Measurements from ENCODE around the gene PLXND1. TPM values are rescaled to one million over a fixed set of nuclear protein-coding genes. Genes with fewer than 3 reads are reported as not detected.

The PLXND1 gene
- total and polyA plus RNA-seq, 2 donors (not counting 1 experiment from before 2014, with no cell fraction given) = 3.3 to 74.4 TPM

DNA sequence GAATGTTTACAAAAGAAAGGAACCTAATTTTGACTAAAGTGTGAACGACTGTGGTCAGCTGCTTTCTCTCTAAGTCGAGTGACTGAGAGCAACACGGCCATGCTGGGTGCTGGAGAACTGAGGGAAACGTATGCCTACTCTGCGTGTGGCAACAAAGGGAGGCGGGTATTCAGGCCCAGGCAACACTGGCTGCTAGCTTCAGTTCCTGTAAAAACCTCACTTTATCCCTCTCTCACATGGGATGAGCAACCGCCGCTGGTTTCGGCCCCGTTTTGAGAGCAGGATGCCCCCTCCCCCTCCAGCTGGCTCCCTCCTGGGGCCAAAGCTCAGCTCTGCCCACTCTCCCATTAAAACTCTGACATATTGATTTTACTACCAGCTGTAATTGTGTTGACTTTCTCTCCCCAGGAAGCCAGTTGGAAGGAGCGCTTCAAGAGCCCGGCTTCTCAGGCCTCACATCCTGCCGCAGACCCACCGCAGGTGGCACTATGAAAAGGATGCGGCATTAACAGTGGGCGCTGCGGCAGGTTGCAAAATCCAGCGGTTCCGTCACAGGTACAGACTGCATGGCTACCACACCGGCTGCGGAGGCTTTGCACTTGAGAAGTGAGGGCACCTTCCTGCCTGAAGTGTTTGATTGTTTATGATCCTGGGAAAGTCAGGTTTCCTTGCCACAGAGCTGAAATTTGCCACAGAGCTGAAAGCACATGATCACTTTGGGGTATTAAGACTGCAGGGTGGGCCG, 12.7 kb downstream of the PLXND1 start:
- H3K9me3 ChIP-seq (ENCODE audit: control extremely low read depth in 1 of 3, control insufficient read depth in 2 of 3, insufficient read depth in 1 of 3, low read length in 2 of 3) = peaks cover 0 to 7% (median 0%) of the 10 kb centered on the region in 3 donors
- H3K27ac Mint-ChIP-seq = peak overlapping the region; percentile 28
- intact Hi-C loops (cut with micrococcal nuclease) = loop anchor here (2.0 kb wide), 1 partner anchor 15 kb away; no protein-coding TSS in a partner anchor
- ATAC-seq (ENCODE audit: low read depth) = peak; percentile 29
- ChIA-PET CTCF (interaction anchor here (1.4 to 3.3 kb wide), 5 partner anchors 9 to 103 kb away, joined by 3 to 12 read pairs (median 7); no protein-coding TSS in a partner anchor), POLR2A (interaction anchor here (2.0 to 3.3 kb wide), 2 partner anchors 12 to 16 kb away, joined by 7 to 17 read pairs; partner anchors contain the start of gene PLXND1)
- 6% methylated on average over 22 of the region's 22 CpGs for WGBS (ENCODE audit: insufficient coverage)
- H2AFZ ChIP-seq (ENCODE audit: insufficient read depth, low read depth, low read length, poor library complexity, severe bottlenecking) = peak overlapping the region; percentile 39
- peaks cover 24% of the 10 kb centered on the region for H3K4me1 Mint-ChIP-seq
- H3K36me3 ChIP-seq (replicated peaks in 1 of 2; ENCODE audit: control extremely low read depth in 1 of 2, control insufficient read depth in 1 of 2, extremely low read depth in 1 of 2, insufficient read depth in 2 of 2, low read length in 1 of 2) = no peaks in the 10 kb centered on the region
- peak overlapping the region; percentile 60 for H3K4me2 ChIP-seq (replicated peaks; ENCODE audit: low read depth, low read length, poor library complexity, severe bottlenecking)
- TF ChIP-seq CTCF (IDR thresholded peaks at IDR 0.05) (no peak), EZH2 (IDR thresholded peaks at IDR 0.05; ENCODE audit: borderline replicate concordance, insufficient read depth, low read depth, low read length, poor library complexity, severe bottlenecking) (no peak)
- H4K20me1 ChIP-seq (ENCODE audit: control insufficient read depth, insufficient read depth, low read length, poor library complexity, severe bottlenecking) = no peaks in the 10 kb centered on the region
- peaks cover 0 to 33% (median 12%) of the 10 kb centered on the region in 4 experiments for H3K27me3 ChIP-seq (replicated peaks in 1 of 4; ENCODE audit: control extremely low read depth in 1 of 4, control insufficient read depth in 3 of 4, insufficient read depth in 4 of 4, low read length in 3 of 4)
- peak; percentile 34 for DNase-seq
- no peaks in the 10 kb centered on the region for H3K9me3 Mint-ChIP-seq (ENCODE audit: insufficient read depth)
- H3K27me3 Mint-ChIP-seq = peaks cover 24% of the 10 kb centered on the region
- peak overlapping the region in 1 of 5 experiments; percentile 9 for H3K4me3 ChIP-seq (ENCODE audit: control extremely low read depth in 1 of 5, extremely low read depth in 1 of 5, insufficient read depth in 1 of 5, low read depth in 2 of 5, low read length in 4 of 5)
- peak overlapping the region; percentile 29 for H3K4me3 Mint-ChIP-seq
- H3K9ac ChIP-seq (ENCODE audit: low read length) = no peak overlapping the region
- peaks cover 19 to 24% of the 10 kb centered on the region in 2 donors for H3K4me1 ChIP-seq (ENCODE audit: control insufficient read depth in 2 of 2, insufficient read depth in 2 of 2, low read length in 2 of 2)
- no peaks in the 10 kb centered on the region for H3K79me2 ChIP-seq (ENCODE audit: control insufficient read depth, insufficient read depth, low read length)
- H3K27ac ChIP-seq (ENCODE audit: low read length in 2 of 2) = no peak overlapping the region

DNA sequence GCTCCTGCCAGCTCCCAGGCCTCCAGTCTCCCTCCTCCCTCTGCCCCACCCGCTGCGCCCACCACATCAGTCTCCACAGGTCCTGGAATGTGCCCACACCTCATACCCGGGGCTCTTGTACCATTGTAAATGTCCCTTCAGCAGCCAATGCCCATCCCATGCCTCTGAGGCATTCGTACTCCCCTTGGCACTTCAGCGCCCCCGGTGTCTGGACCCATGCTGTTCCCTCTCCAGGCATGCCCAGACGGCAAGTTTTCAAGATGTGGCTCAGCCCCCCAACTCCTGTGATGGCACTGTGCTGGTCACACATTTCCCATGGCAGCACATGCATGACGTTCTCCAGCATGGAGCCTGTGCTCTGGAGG, 13.3 kb downstream of the PLXND1 start:
- POLR2A ChIA-PET = interaction anchor here (0.6 to 3.3 kb wide), 3 partner anchors 12 to 1636 kb away, joined by 3 to 17 read pairs (median 7); partner anchors contain the start of gene PLXND1

More for the DNA sequence above, 13.3 kb downstream of the PLXND1 start:
- Histone ChIP-seq H3K9me3 (ENCODE audit: control extremely low read depth in 1 of 3, control insufficient read depth in 2 of 3, insufficient read depth in 1 of 3, low read length in 2 of 3) (peaks cover 0 to 7% (median 0%) of the 10 kb centered on the region in 3 donors), H4K20me1 (ENCODE audit: control insufficient read depth, insufficient read depth, low read length, poor library complexity, severe bottlenecking) (no peaks in the 10 kb centered on the region), H3K27ac (ENCODE audit: low read length in 2 of 2) (no peak overlapping the region), H3K4me3 (ENCODE audit: control extremely low read depth in 1 of 5, extremely low read depth in 1 of 5, insufficient read depth in 1 of 5, low read depth in 2 of 5, low read length in 4 of 5) (no peak overlapping the region), H3K27me3 (replicated peaks in 1 of 4; ENCODE audit: control extremely low read depth in 1 of 4, control insufficient read depth in 3 of 4, insufficient read depth in 4 of 4, low read length in 3 of 4) (peaks cover 0 to 33% (median 12%) of the 10 kb centered on the region in 4 experiments), H3K36me3 (replicated peaks in 1 of 2; ENCODE audit: control extremely low read depth in 1 of 2, control insufficient read depth in 1 of 2, extremely low read depth in 1 of 2, insufficient read depth in 2 of 2, low read length in 1 of 2) (no peaks in the 10 kb centered on the region), H3K9ac (ENCODE audit: low read length) (no peak overlapping the region), H3K4me2 (replicated peaks; ENCODE audit: low read depth, low read length, poor library complexity, severe bottlenecking) (peak overlapping the region; percentile 60), H2AFZ (ENCODE audit: insufficient read depth, low read depth, low read length, poor library complexity, severe bottlenecking) (peak overlapping the region; percentile 39), H3K4me1 (ENCODE audit: control insufficient read depth in 2 of 2, insufficient read depth in 2 of 2, low read length in 2 of 2) (peaks cover 19 to 24% of the 10 kb centered on the region in 2 donors), H3K79me2 (ENCODE audit: control insufficient read depth, insufficient read depth, low read length) (no peaks in the 10 kb centered on the region)
- no peak for ATAC-seq (ENCODE audit: low read depth)
- WGBS (ENCODE audit: insufficient coverage) = 73% methylated on average over 8 of the region's 8 CpGs
- Mint-ChIP-seq H3K27ac (peak overlapping the region; percentile 15), H3K9me3 (ENCODE audit: insufficient read depth) (no peaks in the 10 kb centered on the region), H3K27me3 (peaks cover 24% of the 10 kb centered on the region), H3K4me3 (peak overlapping the region; percentile 29), H3K4me1 (peaks cover 23% of the 10 kb centered on the region)
- CTCF ChIA-PET = interaction anchor here (1.4 to 3.3 kb wide), 4 partner anchors 10 to 102 kb away, joined by 3 to 12 read pairs (median 9); no protein-coding TSS in a partner anchor
- no peak for DNase-seq
- TF ChIP-seq EZH2 (IDR thresholded peaks at IDR 0.05; ENCODE audit: borderline replicate concordance, insufficient read depth, low read depth, low read length, poor library complexity, severe bottlenecking) (no peak), CTCF (IDR thresholded peaks at IDR 0.05) (no peak)
- intact Hi-C loops (cut with micrococcal nuclease) = no loop called here
